ENCODE results near the gene ELMO1. TPM values are rescaled to one million over a fixed set of nuclear protein-coding genes. Genes with fewer than 3 reads are reported as not detected.

The ELMO1 gene
- polyA plus RNA-seq, 1 experiment = not detected

DNA sequence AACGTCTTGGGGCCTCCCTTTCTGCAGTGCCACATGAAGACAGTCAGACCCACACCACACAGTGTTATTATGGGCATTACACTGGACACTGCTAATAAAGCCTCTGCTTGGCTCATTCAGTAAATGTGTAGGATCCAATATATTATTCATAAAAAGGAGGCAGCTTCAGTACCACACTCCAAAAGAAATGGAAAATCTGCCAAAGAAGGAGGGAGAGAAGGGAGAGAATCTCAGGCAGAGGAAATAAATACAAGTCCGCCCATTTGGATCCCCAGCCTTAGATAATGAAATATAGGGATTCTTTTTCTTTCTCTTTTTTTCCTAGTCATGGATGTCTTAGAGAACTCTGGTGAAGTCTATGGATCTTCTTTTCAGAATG lies 162.2 kb downstream of the ELMO1 start:
- TF ChIP-seq, protein P1, sequence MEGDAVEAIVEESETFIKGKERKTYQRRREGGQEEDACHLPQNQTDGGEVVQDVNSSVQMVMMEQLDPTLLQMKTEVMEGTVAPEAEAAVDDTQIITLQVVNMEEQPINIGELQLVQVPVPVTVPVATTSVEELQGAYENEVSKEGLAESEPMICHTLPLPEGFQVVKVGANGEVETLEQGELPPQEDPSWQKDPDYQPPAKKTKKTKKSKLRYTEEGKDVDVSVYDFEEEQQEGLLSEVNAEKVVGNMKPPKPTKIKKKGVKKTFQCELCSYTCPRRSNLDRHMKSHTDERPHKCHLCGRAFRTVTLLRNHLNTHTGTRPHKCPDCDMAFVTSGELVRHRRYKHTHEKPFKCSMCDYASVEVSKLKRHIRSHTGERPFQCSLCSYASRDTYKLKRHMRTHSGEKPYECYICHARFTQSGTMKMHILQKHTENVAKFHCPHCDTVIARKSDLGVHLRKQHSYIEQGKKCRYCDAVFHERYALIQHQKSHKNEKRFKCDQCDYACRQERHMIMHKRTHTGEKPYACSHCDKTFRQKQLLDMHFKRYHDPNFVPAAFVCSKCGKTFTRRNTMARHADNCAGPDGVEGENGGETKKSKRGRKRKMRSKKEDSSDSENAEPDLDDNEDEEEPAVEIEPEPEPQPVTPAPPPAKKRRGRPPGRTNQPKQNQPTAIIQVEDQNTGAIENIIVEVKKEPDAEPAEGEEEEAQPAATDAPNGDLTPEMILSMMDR (IDR thresholded peaks at IDR 0.05; ENCODE audit: low read depth, low read length) = no peak
- no peak for DNase-seq (ENCODE audit: low read depth, low spot score)
- H3K9me3 ChIP-seq (ENCODE audit: control insufficient read depth, insufficient read depth, low read length) = peaks cover 10% of the 10 kb centered on the region; the same call in 1 of the 2 replicates
- H3K27ac ChIP-seq (ENCODE audit: low read depth, low read length) = no peak overlapping the region
- ChIA-PET POLR2A (no interaction called here), CTCF (no interaction called here)
- no peak overlapping the region for H3K4me3 ChIP-seq (ENCODE audit: low read depth, low read length)
- no peaks in the 10 kb centered on the region for H3K27me3 ChIP-seq (ENCODE audit: control insufficient read depth, insufficient read depth, low read length)

DNA sequence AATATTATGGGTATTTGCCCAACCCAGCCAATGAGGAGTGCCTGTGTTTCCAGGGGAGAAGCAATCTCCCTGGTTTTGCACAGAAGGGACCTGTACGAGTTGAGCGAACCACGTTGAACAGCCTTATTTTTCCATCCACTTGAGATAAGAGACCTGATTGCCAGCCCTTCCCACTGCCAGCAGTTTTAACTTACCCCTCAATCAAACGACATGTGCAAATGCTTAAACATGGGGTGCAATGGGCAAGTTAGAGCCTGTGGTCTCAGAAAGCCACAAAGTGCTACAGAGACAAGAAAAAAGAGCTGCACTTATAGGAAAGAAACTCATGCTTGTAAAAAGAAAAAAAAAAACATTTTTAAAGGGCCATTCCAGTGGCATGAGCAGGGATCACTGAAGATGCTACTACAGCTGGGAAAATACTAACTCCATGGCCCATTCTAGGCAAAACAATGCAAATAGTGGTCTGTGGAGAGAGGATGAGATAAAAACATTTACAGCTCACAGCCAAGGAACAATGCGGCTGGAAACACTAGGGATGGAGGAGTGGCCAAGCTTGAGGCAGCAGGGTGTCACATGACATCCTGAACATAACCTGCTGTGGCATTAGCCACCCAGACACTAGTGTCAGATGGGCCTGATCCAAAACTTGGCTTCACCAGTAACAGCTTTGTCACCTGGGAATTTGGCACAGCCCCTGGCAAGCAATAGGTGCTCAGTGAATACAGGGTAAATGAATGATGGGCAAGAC lies 162.8 kb downstream of the ELMO1 start:
- TF ChIP-seq, protein P1 (IDR thresholded peaks at IDR 0.05; ENCODE audit: low read depth, low read length) = no peak
- ChIA-PET POLR2A (no interaction called here), CTCF (no interaction called here)
- Histone ChIP-seq H3K4me3 (ENCODE audit: low read depth, low read length) (no peak overlapping the region), H3K9me3 (ENCODE audit: control insufficient read depth, insufficient read depth, low read length) (peaks cover 10% of the 10 kb centered on the region; the same call in 1 of the 2 replicates), H3K27me3 (ENCODE audit: control insufficient read depth, insufficient read depth, low read length) (no peaks in the 10 kb centered on the region), H3K27ac (ENCODE audit: low read depth, low read length) (no peak overlapping the region)
- no peak for DNase-seq (ENCODE audit: low read depth, low spot score)

DNA sequence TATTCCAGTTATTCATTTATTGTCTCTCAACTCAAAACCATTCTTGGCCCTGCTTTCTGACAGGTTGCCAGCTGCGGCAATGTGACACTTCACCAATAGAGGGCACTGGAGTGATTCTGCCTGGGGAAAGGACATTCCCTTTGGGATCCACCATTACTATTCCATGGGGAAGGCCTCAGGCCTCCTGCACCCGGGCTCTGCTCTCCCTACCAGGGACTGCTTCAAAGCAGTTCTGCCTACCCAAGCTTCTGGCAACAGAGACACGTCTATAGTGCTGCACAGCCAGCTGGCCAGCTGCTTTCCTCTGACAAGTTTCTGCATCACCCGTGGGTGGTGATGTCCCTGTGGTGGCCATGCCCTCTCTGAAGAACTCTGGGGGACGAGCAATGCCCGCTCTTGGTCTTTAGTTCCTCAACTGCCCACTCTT lies 163.8 kb downstream of the ELMO1 start:
- TF ChIP-seq, protein P1 (IDR thresholded peaks at IDR 0.05; ENCODE audit: low read depth, low read length) = no peak
- CTCF ChIA-PET = no interaction called here
- H3K27me3 ChIP-seq (ENCODE audit: control insufficient read depth, insufficient read depth, low read length) = no peaks in the 10 kb centered on the region
- no peak overlapping the region for H3K27ac ChIP-seq (ENCODE audit: low read depth, low read length)
- DNase-seq (ENCODE audit: low read depth, low spot score) = no peak
- H3K4me3 ChIP-seq (ENCODE audit: low read depth, low read length) = no peak overlapping the region
- peaks cover 10% of the 10 kb centered on the region; the same call in 1 of the 2 replicates for H3K9me3 ChIP-seq (ENCODE audit: control insufficient read depth, insufficient read depth, low read length)
- POLR2A ChIA-PET = no interaction called here

DNA sequence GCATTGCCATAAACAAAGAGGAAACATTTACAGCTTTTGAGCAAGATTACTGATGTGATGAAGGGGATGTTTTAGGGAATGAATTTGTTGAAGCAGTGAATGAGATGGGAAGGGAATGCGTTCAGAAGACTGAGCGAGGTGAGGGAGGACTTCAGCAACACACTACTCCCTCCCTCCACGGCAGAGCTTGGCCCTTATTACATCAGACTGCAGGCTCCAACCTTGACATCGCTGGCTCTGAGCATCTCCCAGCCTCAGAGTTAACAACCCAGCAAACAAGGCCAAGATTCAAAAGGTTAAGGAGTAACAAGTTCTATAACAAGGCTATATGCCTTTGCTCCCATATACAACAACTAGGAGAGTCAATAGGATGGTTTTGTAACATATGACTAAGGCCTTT lies 164.4 kb downstream of the ELMO1 start:
- CTCF ChIA-PET = no interaction called here
- Histone ChIP-seq H3K27ac (ENCODE audit: low read depth, low read length) (no peak overlapping the region), H3K27me3 (ENCODE audit: control insufficient read depth, insufficient read depth, low read length) (no peaks in the 10 kb centered on the region), H3K4me3 (ENCODE audit: low read depth, low read length) (no peak overlapping the region), H3K9me3 (ENCODE audit: control insufficient read depth, insufficient read depth, low read length) (peaks cover 15% of the 10 kb centered on the region)
- TF ChIP-seq, protein P1 (IDR thresholded peaks at IDR 0.05; ENCODE audit: low read depth, low read length) = no peak
- POLR2A ChIA-PET = no interaction called here
- DNase-seq (ENCODE audit: low read depth, low spot score) = no peak

DNA sequence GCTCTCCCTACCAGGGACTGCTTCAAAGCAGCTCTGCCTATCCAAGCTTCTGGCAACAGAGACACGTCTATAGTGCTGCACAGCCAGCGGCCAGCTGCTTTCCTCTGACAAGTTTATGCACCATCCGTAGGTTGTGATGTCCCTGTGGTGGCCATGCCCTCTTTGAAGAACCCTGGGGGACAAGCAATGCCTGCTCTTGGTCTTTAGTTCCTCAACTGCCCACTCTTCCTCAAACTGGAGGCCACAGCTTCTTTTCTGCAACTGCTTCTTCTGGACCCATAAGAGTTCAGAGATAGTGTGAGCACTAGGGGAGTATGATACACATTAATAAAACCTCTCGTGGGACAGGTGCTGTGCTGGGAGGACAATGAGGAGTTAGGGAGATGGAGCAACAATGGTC lies 164.9 kb downstream of the ELMO1 start:
- no peak overlapping the region for H3K4me3 ChIP-seq (ENCODE audit: low read depth, low read length)
- no peak overlapping the region for H3K27ac ChIP-seq (ENCODE audit: low read depth, low read length)
- no peak for DNase-seq (ENCODE audit: low read depth, low spot score)
- H3K27me3 ChIP-seq (ENCODE audit: control insufficient read depth, insufficient read depth, low read length) = no peaks in the 10 kb centered on the region
- TF ChIP-seq, protein P1 (IDR thresholded peaks at IDR 0.05; ENCODE audit: low read depth, low read length) = no peak
- peaks cover 21% of the 10 kb centered on the region for H3K9me3 ChIP-seq (ENCODE audit: control insufficient read depth, insufficient read depth, low read length)
- POLR2A ChIA-PET = no interaction called here
- CTCF ChIA-PET = no interaction called here
